Activated CD8-positive, alpha-beta memory T cell treated with anti-CD3 and anti-CD28 coated beads for 48 hours (primary cell): ENCODE results near the gene SMPDL3B.

Experiments used
- DNase-seq, 3 experiments: peaks; one replicate each; pipeline ENCODE4 v3.0.0-alpha.2; 2020; ENCODE audit warnings: low read depth in 2 of 3, low spot score in 2 of 3

Gene SMPDL3B

GRCh38 chr1:27934818-27935549 is at the start of gene SMPDL3B:
Gene SMPDL3B, plus strand, starts transcription at chr1:27935000. Its CDS starts 184 bp downstream, at chr1:27935184.
- DNase-seq, result no peak

GRCh38 chr1:27885114-27885528 is 49.7 kb upstream of the SMPDL3B start:
- no peak for DNase-seq

DNA sequence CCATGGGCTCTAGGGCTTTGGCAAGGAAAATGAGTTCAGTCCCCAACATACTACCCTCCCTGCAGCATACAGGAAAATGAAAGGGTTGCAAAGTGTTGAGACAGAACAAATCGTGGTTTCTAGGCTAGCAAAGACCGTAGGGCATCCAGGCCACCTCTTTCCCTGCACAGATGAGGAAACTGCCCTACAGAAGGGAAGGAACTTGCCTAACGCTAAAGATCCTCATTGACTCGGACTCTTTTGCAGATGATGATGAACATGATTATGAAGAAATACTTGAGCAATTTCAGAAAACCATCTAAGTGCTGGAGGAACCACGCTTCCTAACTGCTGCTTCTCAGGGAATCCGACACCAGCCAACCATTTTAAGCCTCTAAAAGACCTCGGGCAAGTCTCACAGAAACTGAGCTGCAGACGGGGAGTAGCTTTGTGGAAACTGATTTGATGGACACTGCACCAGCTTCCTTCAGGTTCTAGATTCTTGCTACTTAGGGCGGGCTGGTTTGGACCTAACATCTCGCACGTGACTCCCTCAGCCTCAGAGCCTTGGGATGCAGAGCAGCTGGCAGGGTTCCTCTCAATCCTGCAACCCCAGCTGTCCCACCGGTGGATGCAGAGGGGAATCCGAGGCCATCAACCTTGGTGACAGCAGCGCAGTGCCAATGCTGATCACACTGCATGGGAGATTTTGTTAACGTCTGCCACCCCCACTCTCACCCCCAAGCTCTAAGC is 49.0 kb upstream of the SMPDL3B start:
- DNase-seq, result no peak

DNA sequence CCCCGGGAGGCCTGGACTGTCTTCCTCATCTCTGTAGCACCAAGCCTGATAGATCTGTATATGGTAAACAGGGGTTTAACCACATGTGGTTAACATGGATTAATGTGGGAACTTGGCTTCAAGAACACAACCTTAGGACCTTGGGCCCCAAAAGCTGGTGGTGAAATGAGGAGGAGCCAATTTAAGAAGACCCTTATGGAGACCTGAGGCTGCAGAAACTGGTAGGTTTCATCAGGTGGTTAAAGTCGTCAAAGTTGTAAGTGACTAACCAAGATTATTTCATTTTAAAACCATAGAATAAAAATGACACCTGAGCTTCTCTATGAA is 48.5 kb upstream of the SMPDL3B start:
- no peak for DNase-seq

- DNase-seq, result no peak
Measured at GRCh38 chr1:27886744-27887143, 48.1 kb upstream of the SMPDL3B start.

DNA sequence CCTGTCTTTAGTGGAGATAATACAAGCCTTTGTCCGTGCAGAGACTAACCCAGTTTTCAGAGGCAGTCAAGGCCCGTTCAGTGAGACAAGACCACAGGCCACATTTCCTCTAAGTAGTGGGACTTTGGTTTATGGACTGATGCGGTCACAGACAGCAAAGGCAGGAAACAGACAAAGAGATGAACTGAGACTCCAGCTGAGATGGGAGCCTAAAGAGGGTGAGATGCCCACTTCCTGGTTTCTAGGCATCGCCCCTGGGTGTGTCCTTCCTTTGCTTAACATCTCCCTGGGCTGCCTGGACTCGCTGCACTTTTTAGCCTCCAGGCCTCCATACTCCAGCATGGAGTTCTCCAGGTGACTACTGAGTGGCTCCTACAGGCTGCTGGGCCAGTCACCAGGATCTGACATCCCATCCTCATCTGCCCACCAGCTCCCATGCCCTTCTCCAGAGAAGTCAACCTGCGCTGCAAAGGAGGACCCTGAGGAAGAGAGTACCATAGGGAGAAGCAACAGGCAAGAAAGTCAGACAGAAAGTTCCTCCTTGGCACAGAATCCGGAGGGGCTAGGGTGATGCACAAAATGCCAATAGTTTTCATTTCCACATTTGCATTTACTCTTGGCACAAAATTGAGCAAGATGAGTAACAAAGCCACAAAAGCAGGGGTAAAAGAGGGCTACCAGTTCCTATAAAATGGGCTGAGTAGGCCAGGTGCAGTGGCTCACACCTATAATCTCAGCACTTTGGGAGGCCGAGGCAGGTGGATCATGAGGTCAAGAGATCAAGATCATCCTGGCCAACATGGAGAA is 47.4 kb upstream of the SMPDL3B start:
- no peak for DNase-seq

GRCh38 chr1:27889506-27889905 is 45.3 kb upstream of the SMPDL3B start:
- no peak for DNase-seq

DNA sequence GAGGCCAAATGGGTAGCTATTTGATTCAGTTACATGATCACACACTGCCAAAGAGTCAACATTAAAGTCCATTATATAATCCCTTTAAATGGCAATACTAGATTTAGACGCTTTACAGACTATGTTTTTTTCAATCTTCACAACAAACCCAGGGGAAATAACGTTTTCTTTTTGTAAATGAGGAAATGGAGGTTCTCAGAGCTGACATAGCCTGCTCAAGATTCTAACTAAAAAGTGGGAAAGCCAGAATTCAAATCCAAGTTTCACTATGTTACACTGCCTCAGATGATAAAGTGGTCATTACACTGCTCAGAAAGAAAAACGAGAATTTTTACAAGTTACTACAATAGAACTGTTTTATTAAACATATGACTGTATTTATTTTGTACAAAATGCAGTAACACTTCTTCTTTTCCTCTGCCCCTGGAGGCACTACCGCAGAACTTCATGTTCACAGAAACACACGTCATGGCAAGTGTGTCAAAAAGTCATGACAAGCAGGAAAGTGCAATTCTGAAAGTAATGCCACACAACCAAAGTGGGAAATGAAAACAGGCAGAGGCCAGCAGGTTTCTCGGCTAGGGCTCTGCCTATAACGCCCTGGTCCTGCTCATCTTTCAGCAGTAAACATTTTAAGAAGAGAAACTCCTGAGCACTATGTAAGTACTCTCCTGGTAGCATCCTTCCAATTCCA is 43.5 kb upstream of the SMPDL3B start:
- no peak for DNase-seq

- DNase-seq, result no peak
Measured at GRCh38 chr1:27894521-27894920, 40.3 kb upstream of the SMPDL3B start.

GRCh38 chr1:27906759-27907158 is 28.0 kb upstream of the SMPDL3B start:
- DNase-seq, result no peak

- peak in 1 of 3 experiments; percentile 4 for DNase-seq
Measured at GRCh38 chr1:27912429-27912828, 22.4 kb upstream of the SMPDL3B start.

DNA sequence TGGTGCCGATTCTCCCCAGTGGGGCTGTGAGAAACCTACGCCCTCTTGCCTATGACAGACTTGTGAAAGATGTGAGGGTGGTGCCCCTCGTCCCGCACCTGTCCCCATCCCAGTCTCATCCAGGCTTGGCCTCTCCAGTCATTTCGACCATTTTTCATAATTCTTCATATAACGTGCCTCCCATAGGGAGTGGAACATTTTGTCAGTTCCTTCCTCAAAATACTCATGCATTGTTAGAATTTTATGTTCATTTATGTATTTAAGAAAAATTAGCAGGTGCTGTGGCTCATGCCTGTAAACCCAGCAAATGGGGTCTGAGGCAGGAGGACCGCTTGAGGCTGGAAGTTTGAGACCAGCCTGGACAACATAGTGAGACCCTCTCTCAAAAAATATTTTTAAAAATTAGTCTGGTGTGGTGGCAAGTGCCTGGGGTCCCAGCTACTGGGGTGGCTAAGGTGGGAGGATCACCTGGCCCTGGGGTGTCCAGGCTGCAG is 19.7 kb upstream of the SMPDL3B start:
- no peak for DNase-seq

GRCh38 chr1:27922272-27922671 is 12.5 kb upstream of the SMPDL3B start:
- no peak for DNase-seq

DNA sequence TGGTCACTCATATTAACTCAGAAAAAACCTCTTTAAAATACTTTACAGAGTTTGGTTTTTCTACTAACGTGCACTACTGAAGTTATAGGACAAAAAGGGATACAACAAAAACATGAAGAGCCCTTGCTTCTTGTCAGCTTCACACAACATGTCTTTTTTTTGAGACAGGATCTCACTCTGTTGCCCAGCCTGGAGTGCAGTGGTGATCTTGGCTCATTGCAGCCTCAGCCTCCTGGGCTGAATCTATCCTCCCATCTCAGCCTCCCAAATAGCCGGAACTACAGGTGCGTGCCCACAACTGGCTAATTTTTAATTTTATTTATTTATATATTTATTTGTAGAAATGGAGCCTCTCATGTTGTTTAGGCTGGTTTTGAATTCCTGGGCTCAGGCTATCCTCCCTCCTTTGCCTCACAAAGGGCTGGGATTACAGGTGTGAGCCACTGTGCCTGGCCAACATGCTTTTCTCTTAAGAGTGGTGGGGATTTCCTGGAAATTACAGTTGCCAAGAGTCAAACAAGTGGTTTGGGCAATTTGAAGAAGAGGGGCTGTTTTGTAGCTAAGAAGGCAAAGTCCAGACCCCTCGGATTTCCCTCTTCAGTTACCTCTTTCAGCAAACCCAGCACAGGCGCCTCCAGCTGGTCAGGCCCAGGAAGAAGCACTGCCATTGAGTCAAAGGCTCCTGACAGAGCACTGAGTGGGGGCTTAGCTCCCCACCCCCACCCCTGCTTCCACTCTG is 6.4 kb upstream of the SMPDL3B start:
- DNase-seq, result no peak

DNA sequence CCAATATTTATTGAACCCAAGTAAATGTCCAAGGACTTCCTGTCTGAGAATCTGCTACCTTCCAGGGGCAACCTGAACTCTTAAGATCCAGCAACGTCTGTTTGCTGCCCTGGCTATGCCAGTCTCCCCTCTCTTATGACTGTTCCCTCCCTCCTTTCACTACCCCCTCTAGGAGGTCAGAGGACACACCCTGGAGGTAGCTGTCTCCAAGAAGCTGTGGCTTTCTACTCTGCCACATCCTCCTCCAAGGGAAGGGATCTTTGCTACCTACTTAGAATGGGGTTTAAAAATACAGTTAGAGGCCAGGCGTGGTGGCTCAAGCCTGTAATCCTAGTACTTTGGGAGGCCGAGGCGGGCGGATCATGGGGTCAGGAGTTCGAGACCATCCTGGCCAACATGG is 3.6 kb upstream of the SMPDL3B start:
- no peak for DNase-seq

DNA sequence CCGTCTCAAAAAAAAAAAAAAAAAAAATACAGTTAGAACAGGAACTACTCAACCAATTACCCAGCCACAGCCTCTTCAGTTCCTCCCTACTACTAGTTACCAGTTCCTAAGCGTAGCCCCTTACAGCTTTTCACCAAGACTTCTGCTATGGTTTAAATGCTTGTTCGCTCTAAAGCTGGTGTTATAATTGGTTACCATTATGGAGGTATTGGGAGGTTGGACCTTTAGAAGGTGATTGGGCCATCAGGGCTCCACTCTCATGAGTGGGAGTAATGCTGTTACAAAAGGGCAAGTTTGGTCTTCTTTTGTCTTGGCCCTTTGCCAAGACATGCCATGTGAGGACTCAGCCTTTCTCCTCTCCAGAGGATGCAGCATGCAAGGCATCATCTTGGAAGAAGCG is 3.0 kb upstream of the SMPDL3B start:
- no peak for DNase-seq

GRCh38 chr1:27935721-27936120 is 921 bp downstream of the SMPDL3B start:
- no peak for DNase-seq

GRCh38 chr1:27936370-27936769 is 1.6 kb downstream of the SMPDL3B start:
- DNase-seq, result no peak

GRCh38 chr1:27937524-27937836 is 2.7 kb downstream of the SMPDL3B start:
- DNase-seq, result no peak

- DNase-seq, result no peak
Measured at GRCh38 chr1:27938488-27938887, 3.7 kb downstream of the SMPDL3B start.

DNA sequence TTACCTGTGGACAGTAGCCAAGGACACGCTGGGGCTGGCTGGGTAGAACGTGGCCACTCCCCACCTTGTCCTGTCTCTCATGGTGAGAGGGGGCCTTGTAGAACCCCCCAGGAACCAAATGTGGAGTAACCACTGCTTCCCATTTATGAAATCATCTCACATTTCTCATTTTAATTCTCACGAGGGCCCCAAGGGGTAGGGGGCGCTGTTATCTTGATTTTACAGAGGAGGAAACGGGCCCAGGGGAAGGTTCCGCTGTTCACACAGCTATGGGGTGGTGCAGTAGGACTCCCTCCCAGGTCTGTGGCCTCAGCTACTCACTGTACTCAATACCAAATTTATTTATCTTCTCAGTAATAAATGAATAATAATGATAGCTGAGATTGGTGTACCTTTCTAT is 5.5 kb downstream of the SMPDL3B start:
- peak in 2 of 3 experiments; percentile 33 to 44 for DNase-seq
